Measurements from ENCODE around the gene CDKAL1.

- TF ChIP-seq ZMAT3 (CRISPR knock-in tag; conservative IDR thresholded peaks at IDR 0.05): no peak
- no peak for TF ChIP-seq MAFK (conservative IDR thresholded peaks at IDR 0.05 in 1 of 2, IDR thresholded peaks at IDR 0.05 in 1 of 2; ENCODE audit: low read length in 2 of 2)
- TF ChIP-seq CTCF (CRISPR knock-in tag; IDR thresholded peaks at IDR 0.05): no peak
- no peak for TF ChIP-seq ZNF644 (CRISPR knock-in tag; IDR thresholded peaks at IDR 0.05; ENCODE audit: low read depth)
- TF ChIP-seq POLR2A (IDR thresholded peaks at IDR 0.05; ENCODE audit: insufficient read depth in 1 of 2, low read depth in 2 of 2, low read length in 2 of 2): no peak
- no peak for TF ChIP-seq ZNF33B (CRISPR knock-in tag; IDR thresholded peaks at IDR 0.05)
These were observed 263.3 kb downstream of the CDKAL1 start for GRCh38 chr6:20797597-20797996.
